Erythroblast (primary cell): ENCODE measurements around the gene EIF4EBP3.

Experiments
- GATA1 ChIP-seq: IDR thresholded peaks from 2 replicates; pipeline ENCODE4 v1.6.1; 2011; ENCODE audit warnings: low read depth, mild to moderate bottlenecking, control low read depth, low read length, moderate library complexity
- POLR2A ChIP-seq: IDR thresholded peaks from 2 replicates; pipeline ENCODE4 v1.6.1; 2011; ENCODE audit warnings: mild to moderate bottlenecking, low read length

DNA sequence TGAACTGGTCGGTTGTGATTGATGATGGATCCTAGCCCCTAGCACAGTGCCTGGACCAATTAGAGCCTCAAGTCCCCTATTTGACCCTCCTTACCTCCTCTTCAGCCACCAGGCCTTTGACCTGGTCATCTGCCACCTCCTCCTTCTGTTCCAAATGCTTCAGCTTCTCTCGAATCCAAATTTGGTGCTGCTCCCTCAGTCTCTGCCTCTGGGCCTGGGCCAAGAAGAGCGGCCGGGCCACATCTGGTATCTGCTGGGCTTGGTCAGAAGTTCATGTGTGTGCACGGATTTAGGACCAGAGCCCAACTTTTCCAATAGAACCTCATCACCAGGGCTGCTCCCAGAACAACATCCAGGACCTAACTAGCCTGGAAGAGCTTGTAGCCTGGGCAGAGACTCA is 23.6 kb downstream of the EIF4EBP3 start:
- TF ChIP-seq POLR2A (no peak), GATA1 (no peak)
